ENCODE data around the gene CALCB. TPM values are rescaled to one million over a fixed set of nuclear protein-coding genes. Genes with fewer than 3 reads are reported as not detected.

Gene CALCB, protein sequence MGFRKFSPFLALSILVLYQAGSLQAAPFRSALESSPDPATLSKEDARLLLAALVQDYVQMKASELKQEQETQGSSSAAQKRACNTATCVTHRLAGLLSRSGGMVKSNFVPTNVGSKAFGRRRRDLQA
- not detected in 2 replicates for total RNA-seq

DNA sequence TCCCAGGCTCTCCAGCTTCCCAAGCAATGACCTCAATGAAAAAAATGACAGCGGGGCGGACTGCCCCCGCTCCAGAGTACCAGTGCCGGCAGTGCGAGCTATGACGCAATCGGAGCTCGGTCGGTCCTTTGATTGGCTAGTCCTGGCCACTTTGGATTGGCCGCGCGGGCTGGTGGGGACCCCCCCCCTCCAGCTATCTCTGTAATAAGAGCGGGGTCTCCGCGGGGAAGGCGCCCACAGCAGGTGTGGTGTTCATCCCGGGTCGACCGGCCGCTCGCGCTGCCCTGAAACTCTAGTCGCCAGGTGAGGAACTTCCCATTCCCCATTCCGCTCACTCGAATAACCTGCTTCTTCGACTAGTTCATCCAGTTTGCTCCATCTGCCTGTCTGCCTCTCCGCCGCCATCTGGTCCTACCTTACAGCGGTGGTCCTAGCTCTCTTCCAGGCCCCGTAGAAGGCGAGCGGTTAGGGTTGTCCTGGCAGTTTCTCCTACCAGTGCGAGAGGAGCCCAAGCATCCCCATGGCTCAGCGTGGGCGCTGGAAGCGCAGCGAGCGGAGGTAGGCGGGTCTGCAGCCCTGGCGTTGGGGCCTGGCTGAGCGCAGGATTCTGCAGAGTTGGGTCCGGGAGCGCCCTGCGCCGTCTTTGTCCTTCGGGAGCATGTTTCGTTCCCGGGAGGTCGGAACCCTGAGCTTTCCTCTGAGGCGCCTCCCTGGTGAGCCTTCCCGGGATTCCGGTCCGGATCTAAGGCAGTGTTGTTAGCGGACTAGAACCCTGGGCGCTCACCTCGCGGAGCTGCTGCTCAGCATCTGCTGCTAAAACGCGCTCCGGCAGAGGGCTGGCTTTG lies at the start of gene CALCB:
CALCB (plus strand) TSS at position 233 of the 845 bp plus-strand sequence. CDS start 1,126 bp downstream, outside the sequence.

DNA sequence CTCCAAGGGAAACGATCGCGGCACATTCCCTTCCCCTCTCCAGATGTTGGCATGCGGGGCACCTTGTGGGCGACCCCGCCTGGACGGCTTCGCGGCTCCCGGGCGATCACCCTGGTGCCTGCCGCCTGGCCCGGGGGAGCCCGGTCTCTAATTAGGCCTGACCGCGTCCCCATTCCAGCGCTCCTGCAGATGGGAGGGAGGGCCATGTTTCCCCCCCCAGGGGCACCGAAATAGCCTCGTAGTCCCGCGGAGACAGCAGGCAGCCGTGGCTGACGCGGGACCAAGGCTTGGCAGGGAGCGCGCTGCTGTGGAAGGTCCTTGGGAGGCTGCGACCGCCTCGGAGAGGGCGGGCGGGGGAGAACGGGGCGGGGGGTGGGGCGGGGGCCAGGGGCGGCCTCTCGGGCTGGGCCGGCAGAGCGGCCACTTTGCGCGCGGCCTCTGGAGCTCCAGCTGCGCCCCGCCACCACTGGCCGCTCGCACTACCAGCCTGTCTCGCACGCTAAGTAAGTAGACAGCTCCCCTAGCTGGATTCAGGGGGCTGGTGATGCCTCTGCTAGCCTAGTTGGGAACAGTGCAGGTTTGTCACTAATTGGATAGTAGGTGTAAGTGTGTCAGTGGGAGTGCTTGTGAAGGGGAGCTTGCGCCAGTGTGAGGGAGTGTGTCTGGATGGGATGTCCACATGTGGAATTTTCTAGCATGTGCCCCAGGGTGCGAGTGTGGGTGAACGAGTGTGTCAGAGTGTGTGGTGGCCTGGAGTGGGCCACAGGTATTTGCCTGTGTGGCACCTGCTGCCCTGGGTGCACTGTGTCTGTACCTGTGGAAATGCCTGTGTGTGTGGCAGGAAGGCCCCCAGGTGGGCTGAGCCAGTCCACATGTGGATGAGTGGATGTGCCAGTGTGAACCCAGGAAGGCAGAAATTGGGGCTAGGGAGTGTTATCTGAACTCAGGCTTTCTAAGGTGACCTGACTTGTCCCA lies 41.4 kb downstream of the CALCB start, which contains the start of gene INSC:
INSC (plus strand) TSS at position 423 of the 975 bp plus-strand sequence. CDS start 34,252 bp downstream, outside the sequence.

Other genes starting within 250 kb of the CALCB start
- 4.4 and 8.1 TPM in 2 replicates for gene CYP2R1, start 181.4 kb upstream of the CALCB start, total RNA-seq
- gene CALCA, start 101.2 kb upstream of the CALCB start, total RNA-seq: not detected in 2 replicates
- gene INSC, start 41.3 kb downstream of the CALCB start, total RNA-seq: 12.1 and 20.8 TPM in 2 replicates